Lower leg skin (tissue), 3 donors: ENCODE measurements around the gene TAOK3.

Experiments used
- CTCF ChIP-seq, 3 donors: fragments of 450-650 bp; IDR thresholded peaks; one replicate each; pipeline ENCODE4 v1.5.1; 2016; ENCODE audit warnings: antibody characterized with exemption in 3 of 3, mild to moderate bottlenecking in 3 of 3, moderate library complexity in 2 of 3
- POLR2A ChIP-seq, 2 donors: fragments of 450-650 bp; IDR thresholded peaks; one replicate each; pipeline ENCODE4 v1.6.1; 2016 to 2017; ENCODE audit warnings: antibody characterized with exemption in 2 of 2, mild to moderate bottlenecking in 1 of 2, moderate library complexity in 1 of 2

DNA sequence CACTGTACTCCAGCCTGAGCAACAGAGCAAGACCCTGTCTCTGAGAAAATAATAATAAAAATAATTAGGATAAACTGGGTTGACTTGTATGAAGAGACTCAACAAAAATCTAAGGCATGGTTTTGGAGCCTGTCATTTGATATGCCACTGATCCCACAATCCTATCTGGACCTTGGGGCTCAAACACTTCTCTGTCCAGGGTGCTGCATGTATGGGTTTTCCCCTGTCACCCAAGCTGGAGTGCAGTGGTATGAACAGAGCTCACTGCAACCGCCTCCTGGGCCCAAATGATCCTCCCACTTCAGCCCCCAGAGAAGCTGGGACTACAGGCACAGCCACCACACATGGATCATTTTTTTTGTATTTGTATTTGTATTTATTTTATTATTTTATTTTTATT lies 263.6 kb downstream of the TAOK3 start:
- TF ChIP-seq CTCF (IDR thresholded peaks at IDR 0.05) (no peak), POLR2A (IDR thresholded peaks at IDR 0.05) (no peak)
